Measurements from ENCODE around the gene CACNA1B. TPM values are rescaled to one million over a fixed set of nuclear protein-coding genes. Genes with fewer than 3 reads are reported as not detected.

Gene CACNA1B
- total and polyA plus RNA-seq, 2 of the 13 experiments (the other 11 are each of a cell fraction or from before 2014, with no cell fraction given) = under 0.01 to 0.04 TPM

DNA sequence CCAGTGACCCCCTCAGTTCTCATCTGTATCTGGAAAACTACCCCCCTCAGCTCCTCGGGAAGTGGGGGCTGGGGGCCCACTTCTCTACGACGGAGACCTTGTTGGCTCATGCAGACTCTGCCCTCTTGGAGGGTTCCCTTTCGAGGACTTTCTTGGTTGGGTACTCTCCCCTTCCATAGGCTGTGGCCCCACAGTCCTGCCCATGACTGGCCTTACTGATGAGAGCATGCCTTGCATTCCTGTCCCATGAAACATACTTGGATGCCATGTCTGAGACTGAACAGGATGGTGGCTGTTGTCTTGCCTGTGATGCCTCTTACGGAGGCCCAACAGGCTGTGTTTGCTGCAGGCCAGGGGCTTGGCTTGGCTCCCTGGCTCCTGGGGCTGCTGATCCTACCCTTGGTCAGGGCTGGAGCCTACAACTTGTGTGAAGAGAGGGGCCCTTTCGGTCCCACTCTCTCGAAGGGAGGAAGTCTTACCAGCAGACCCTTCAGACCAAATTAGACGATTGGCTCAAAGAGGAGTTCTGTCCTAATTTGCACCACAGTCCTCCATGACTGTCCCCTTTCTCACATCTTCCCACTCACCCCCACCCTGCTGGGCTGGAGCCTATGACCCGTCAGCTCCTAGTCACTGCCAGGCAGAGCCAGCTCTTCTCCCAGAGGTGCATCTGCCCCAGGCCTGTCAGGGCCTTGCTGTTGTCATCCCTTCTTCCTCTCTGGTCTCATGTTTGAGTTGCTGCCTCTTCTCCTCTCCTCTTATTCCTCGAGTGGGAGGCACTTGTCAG, 109.9 kb downstream of the CACNA1B start:
- Histone ChIP-seq H3K27me3 (ENCODE audit: control insufficient read depth in 1 of 2, insufficient read depth in 2 of 2, low read length in 2 of 2) (peaks cover 0 to 9% of the 10 kb centered on the region in 2 experiments; a peak in 1 of 5 replicates), H3K79me2 (ENCODE audit: insufficient read depth, low read length) (no peaks in the 10 kb centered on the region), H4K20me1 (ENCODE audit: insufficient read depth, low read length) (no peaks in the 10 kb centered on the region), H3K4me2 (ENCODE audit: low read depth, low read length) (no peak overlapping the region), H3K9me3 (ENCODE audit: low read length) (no peaks in the 10 kb centered on the region), H3K9ac (ENCODE audit: insufficient read depth, low read depth, low read length) (no peak overlapping the region), H3K36me3 (replicated peaks in 1 of 2; ENCODE audit: control insufficient read depth in 1 of 2, insufficient read depth in 2 of 2, low read length in 2 of 2) (no peaks in the 10 kb centered on the region), H2AFZ (ENCODE audit: low read length) (no peak overlapping the region), H3K4me3 (replicated peaks in 1 of 3; ENCODE audit: insufficient read depth in 1 of 3, low read depth in 2 of 3, low read length in 3 of 3) (no peak overlapping the region), H3K27ac (ENCODE audit: extremely low read length, insufficient read depth, low read length) (no peak overlapping the region), H3K4me1 (ENCODE audit: insufficient read depth, low read length) (no peaks in the 10 kb centered on the region)
- intact Hi-C loops (cut with micrococcal nuclease; ENCODE audit: unreplicated experiment) = no loop called here
- DNase-seq (ENCODE audit: low spot score) (no peak), FAIRE-seq (no peak), ATAC-seq (peak; percentile 60)
- BruUV-seq (replicated peaks) = no TSS peak
- in situ Hi-C loops (cut with HindIII; ENCODE audit: extremely low pct_ligation_motif_present, low pct_unique_long_range_greater_than_20kb) = no loop called here
- TF ChIP-seq ZNF784 (CRISPR knock-in tag; IDR thresholded peaks at IDR 0.05; ENCODE audit: borderline replicate concordance) (no peak), ZSCAN12 (CRISPR knock-in tag; IDR thresholded peaks at IDR 0.05) (no peak), TEAD3 (CRISPR knock-in tag; optimal IDR thresholded peaks at IDR 0.05; ENCODE audit: borderline replicate concordance) (peak; percentile 24), FOSL2 (CRISPR knock-in tag; IDR thresholded peaks at IDR 0.05) (peak; percentile 60), RELA (CRISPR knock-in tag; IDR thresholded peaks at IDR 0.05) (no peak)
- TF ChIP-seq, protein P1, sequence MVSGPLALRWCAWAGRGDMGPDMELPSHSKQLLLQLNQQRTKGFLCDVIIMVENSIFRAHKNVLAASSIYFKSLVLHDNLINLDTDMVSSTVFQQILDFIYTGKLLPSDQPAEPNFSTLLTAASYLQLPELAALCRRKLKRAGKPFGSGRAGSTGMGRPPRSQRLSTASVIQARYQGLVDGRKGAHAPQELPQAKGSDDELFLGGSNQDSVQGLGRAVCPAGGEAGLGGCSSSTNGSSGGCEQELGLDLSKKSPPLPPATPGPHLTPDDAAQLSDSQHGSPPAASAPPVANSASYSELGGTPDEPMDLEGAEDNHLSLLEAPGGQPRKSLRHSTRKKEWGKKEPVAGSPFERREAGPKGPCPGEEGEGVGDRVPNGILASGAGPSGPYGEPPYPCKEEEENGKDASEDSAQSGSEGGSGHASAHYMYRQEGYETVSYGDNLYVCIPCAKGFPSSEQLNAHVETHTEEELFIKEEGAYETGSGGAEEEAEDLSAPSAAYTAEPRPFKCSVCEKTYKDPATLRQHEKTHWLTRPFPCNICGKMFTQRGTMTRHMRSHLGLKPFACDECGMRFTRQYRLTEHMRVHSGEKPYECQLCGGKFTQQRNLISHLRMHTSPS (CRISPR knock-in tag; IDR thresholded peaks at IDR 0.05; ENCODE audit: low read depth) = no peak
- WGBS (ENCODE audit: low lambda C conversion rate) = 20% methylated on average over 8 of the region's 10 CpGs
- ChIA-PET CTCF (ENCODE audit: low intra/inter-chr PET ratio, low total read pairs) (no interaction called here), POLR2A (no interaction called here)

All from HepG2 (cell line).